H1 (cell line): ENCODE data around the gene SLAMF1. TPM values are rescaled to one million over a fixed set of nuclear protein-coding genes. Genes with fewer than 3 reads are reported as not detected.

ENCODE experiments used
- ATF3 ChIP-seq: IDR thresholded peaks from 2 replicates; pipeline ENCODE4 v1.6.1; 2011; ENCODE audit warnings: low read depth, mild to moderate bottlenecking, low read length; ENCODE audit not compliant: insufficient read depth
- CHD2 ChIP-seq: IDR thresholded peaks from 2 replicates; pipeline ENCODE4 v1.6.1; 2012; ENCODE audit warnings: low read length, improper control_type of control experiment
- CHD7 ChIP-seq: fragments of 300-600 bp; sonication (generic); IDR thresholded peaks from 2 replicates; pipeline ENCODE4 v1.7.1; 2012; ENCODE audit warnings: low read length, moderate library complexity, mild to moderate bottlenecking, inconsistent platforms; ENCODE audit not compliant: insufficient replicate concordance
- HDAC6 ChIP-seq: IDR thresholded peaks from one replicate; pipeline ENCODE4 v1.7.1; 2012; ENCODE audit warnings: low read depth, mild to moderate bottlenecking, inconsistent platforms, low read length, moderate library complexity
- SAP30 ChIP-seq: fragments of 300-600 bp; sonication (generic); IDR thresholded peaks from 2 replicates; pipeline ENCODE4 v1.7.1; 2012; ENCODE audit warnings: low read length, moderate library complexity, mild to moderate bottlenecking, inconsistent platforms; ENCODE audit not compliant: insufficient read depth, insufficient replicate concordance
- SP1 ChIP-seq: IDR thresholded peaks from 2 replicates; pipeline ENCODE4 v1.6.1; 2011; ENCODE audit warnings: low read depth, low read length
- TCF12 ChIP-seq: IDR thresholded peaks from 2 replicates; pipeline ENCODE4 v1.6.1; 2011; ENCODE audit warnings: low read depth, mild to moderate bottlenecking, low read length
- ZNF274 ChIP-seq: IDR thresholded peaks from 2 replicates; pipeline ENCODE4 v1.7.0; 2012; ENCODE audit warnings: low read length, borderline replicate concordance; ENCODE audit errors: extremely low read depth
- polyA plus RNA-seq, 7 experiments: library from polyadenylated mRNA; depleted of rRNA in 3 of 7; stranded (reverse) in 5 of 7; unstranded in 2 of 7; fragments of >200 nt in 5 of 7; fragments of 200-250 nt in 2 of 7; gene quantifications; 1 replicate in 5 of 7; 2 replicates in 1 of 7; 4 replicates in 1 of 7; pipeline versions ENCODE4 v1.2.1 to v1.2.3, GENCODE V29; 2011 to 2013; ENCODE audit warnings: missing spikeins in 2 of 7, mixed read lengths in 2 of 7
- total RNA-seq: library from RNA; stranded (reverse); fragmentation: NEBNext Ultra II Directional; extraction: Animal tissue kit (Norgen Biotek cat#: 25700); gene quantifications from 2 replicates; pipeline ENCODE4 v1.2.1, GENCODE V29; 2021

The SLAMF1 gene
- total and polyA plus RNA-seq, 2 of the 8 experiments (the other 6 are each of a cell fraction or from before 2014, with no cell fraction given), result not detected

DNA sequence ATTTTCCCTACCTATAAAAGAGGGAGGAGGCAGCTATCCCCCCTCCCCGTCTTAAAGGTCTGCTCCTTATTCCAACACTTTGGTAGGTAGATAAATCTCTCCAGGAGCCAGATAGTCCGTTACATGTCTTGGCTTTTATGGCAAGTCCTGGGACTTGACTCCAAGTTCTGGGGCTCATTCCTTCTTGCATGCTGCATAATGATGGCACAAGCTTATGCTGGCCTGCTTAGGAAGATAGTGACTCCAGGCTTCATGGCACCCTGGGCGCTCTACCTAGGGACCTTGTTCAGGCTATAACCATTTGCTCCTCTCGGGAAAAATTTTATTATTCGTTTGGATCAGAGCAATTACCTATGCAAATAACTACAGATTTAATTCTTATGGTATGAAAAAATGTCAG, 3.7 kb downstream of the SLAMF1 start (continued):
- TF ChIP-seq CHD7 (no peak), SP1 (no peak), HDAC6 (no peak), ZNF274 (no peak), SAP30 (no peak), ATF3 (no peak), TCF12 (no peak), CHD2 (no peak)
